GM12874 (cell line): ENCODE results near the gene GUCY2C.

Experiments
- TF ChIP-seq, protein P1 (sequence below): IDR thresholded peaks from 2 replicates; pipeline ENCODE4 v1.5.1; 2011; ENCODE audit warnings: low read depth, mild to moderate bottlenecking, control low read depth, low read length, moderate library complexity; ENCODE audit not compliant: insufficient read depth

Gene GUCY2C

DNA sequence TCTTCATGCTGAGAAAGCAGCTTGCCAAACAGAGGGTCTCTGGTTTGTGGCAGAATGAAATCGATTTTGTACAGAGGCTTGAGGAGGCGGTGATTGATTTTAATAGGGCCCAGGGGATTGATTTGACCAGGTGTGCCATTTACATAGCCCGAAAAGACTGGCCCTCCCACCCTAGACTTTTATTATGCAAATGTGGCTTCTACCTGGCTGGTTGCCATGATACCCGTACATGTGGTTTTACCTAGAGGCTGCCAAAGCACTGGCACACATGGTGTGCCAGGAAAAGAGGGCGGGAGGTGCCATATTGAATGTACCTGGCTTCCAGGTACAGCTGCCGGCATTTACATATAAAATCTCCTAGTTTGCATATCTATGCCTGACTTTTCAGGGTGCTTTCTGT lies 18.0 kb upstream of the GUCY2C start:
- TF ChIP-seq, protein P1, sequence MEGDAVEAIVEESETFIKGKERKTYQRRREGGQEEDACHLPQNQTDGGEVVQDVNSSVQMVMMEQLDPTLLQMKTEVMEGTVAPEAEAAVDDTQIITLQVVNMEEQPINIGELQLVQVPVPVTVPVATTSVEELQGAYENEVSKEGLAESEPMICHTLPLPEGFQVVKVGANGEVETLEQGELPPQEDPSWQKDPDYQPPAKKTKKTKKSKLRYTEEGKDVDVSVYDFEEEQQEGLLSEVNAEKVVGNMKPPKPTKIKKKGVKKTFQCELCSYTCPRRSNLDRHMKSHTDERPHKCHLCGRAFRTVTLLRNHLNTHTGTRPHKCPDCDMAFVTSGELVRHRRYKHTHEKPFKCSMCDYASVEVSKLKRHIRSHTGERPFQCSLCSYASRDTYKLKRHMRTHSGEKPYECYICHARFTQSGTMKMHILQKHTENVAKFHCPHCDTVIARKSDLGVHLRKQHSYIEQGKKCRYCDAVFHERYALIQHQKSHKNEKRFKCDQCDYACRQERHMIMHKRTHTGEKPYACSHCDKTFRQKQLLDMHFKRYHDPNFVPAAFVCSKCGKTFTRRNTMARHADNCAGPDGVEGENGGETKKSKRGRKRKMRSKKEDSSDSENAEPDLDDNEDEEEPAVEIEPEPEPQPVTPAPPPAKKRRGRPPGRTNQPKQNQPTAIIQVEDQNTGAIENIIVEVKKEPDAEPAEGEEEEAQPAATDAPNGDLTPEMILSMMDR: no peak

DNA sequence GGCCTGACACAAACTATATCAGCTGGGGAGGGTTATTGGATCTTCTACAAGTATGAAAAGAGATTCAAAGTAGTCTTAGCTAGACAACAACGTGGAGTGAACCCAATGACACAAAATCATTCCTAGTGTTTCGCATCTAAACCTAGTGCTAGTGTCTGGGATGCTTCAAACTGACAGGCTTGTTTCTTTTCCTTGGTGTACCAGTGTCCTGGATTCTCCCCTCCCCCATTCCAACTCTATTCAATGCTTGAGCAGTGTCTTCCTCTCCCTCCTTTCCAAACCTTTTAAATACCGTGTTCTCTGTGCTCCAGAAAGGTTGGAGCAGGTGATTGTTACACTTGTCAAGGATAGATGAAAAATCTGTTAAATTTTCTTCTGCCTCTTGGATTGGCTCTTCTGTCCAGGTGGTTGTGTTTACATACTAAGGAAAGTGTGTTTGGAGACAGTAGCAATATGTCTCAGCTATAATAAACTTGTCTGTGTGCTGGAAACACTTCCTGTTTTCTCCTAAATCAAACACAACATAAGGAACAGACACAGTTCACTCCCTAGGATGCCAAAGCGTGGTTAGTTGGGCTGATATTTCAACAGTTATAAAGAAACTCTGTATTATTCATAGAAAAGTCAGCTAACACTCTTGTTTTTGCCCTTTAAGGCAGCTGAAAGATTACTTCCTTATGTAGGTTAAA lies 14.4 kb upstream of the GUCY2C start:
- TF ChIP-seq, protein P1: no peak

DNA sequence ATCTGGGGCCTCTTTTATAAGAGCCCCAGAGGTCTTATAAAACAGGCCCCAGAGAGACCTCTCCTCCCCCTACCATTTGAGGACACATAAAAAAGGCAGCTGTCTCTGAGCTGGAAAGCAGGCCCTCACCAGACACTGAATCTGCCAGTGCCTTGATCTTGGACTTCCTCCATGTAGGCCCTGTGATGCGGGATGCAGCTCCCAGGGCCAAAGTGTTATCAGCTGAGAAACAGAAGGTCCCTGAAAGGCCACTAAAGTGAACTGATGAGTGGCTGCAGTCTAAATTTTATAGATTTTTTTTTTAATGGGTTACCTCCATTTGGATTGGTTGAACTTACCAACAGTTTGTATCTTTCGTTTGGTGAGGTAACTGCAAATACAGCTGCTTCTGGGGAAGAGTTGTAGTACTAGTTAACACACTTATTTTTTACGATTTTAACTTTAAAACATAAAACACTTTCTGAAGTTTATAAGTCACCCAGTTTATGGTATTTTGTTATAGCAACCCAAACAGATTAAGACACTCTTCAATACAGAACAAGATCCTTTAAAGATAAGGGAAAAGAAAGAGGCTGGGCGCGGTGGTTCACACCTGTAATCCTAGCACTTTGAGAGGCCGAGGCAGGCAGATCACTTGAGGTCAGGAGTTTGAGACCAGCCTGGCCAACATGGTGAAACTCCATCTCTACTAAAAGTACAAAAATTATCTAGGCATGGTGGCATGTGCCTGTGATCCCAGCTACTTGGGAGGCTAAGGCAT lies 5.6 kb upstream of the GUCY2C start:
- TF ChIP-seq, protein P1: no peak

DNA sequence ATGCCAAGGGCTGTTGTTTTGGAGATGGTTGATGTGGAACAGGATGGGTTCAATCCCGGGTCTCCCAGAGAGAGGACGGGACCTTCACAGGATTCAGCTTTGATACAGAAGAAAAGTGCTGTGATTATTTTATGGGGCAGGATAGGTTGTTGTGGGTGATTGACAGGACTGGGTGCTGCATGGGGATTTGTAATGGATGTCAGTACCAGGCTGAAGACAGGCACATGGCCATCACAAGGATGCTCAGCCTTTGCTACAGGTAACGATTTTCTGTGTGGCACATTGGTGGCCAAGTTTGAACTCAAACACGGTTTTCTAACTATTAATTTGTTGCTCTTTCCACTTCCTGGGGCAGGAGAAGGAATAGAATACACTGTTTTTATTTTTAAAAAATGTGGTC lies 4.5 kb upstream of the GUCY2C start:
- TF ChIP-seq, protein P1: no peak

DNA sequence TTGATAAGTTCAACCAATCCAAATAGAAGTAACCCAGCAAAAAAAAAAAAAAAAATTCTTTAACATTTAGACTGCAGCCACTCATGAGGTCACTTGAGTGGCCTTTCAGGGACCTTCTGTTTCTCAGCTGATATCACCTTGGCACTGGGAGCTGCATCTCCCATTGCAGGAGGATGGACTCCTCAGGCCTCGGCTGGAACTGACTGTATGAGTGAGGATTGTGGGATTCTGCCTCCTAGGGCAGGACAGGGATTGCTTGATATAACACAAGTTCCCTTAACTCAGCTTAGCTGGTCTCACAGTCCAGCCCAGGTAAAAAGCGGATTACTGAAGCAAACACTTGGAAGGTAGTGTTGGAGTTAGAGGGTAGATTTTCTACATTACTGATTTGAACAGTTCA lies 3.5 kb upstream of the GUCY2C start:
- TF ChIP-seq, protein P1: no peak

DNA sequence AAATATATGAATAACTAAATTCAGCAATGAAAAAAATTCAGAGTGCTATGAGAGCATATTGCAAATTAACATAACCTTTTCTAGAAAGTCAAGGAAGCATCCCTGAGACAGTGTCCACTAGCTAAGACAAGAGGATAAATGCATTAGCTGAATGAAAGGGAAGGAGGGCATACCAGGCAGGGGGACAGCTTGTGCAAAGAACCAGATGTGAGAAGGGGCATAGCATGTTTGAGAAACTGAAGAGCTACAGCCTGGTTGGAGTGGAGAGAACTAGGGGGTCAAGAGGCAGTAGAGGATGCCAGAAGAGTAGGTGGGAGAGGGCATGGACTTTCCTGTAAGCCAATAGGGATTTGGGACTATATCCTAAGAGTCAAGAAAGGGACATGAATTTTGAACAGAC lies 2.2 kb upstream of the GUCY2C start:
- TF ChIP-seq, protein P1: no peak

DNA sequence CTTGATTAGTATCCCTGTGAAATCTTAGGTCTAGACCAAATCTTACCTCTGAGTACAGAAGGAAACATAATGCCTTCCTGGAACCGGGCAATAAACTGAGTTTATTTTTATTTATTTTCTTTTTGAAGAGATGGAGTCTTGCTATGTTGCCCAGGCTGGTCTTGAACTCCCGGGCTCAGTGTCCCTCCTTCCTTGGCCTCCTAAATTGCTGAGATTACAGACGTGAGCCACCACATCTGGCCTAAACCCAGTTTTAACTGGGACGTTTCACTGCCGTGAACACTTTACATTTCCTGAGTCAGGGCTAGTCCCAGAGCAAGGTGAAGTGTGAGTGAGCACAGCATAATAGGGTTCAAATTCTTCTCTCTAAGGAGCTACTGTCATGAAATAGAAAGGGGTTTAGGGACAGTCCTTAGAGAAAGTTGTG lies 671 bp downstream of the GUCY2C start:
- TF ChIP-seq, protein P1: no peak
